Breast epithelium (tissue), 4 donors: Measurements from ENCODE around the gene FAM47E. TPM values are rescaled to one million over a fixed set of nuclear protein-coding genes. Genes with fewer than 3 reads are reported as not detected.
A peak's percentile ranks its signal among the peaks of the same experiment; 100 is the strongest.
"Not testable (repeated sequence)": the region's sequence is repeated elsewhere in the genome, so short reads cannot be mapped to it uniquely, and the experiment has no call there.

Source experiments
- DNase-seq, 2 donors: peaks; one replicate each; pipeline ENCODE4 v3.0.0-alpha.2; 2019; ENCODE audit warnings: low spot score in 2 of 2
- H3K27ac ChIP-seq, 2 donors: fragments of 200-600 bp; sonication (generic) in 1 of 2; one replicate each; pipeline ENCODE4 v1.5.1; 2016 to 2019; ENCODE audit warnings: mild to moderate bottlenecking in 1 of 2
- H3K27me3 ChIP-seq, 2 donors: fragments of 200-600 bp; sonication (generic) in 1 of 2; one replicate each; pipeline versions ENCODE4 v1.5.1 to v1.6.0; 2017 to 2019; ENCODE audit warnings: control low read depth in 1 of 2, mild to moderate bottlenecking in 1 of 2
- H3K36me3 ChIP-seq: fragments of 200-600 bp; one replicate; pipeline ENCODE4 v1.5.1; 2019
- H3K4me1 ChIP-seq, 2 donors: fragments of 200-600 bp; sonication (generic); one replicate each; pipeline ENCODE4 v1.5.1; 2016 to 2019; ENCODE audit warnings: control low read depth in 1 of 2
- H3K4me3 ChIP-seq, 3 donors: fragments of 200-600 bp; sonication (generic); 1 replicate in 2 of 3; 2 replicates in 1 of 3; pipeline ENCODE4 v1.5.1; 2016 to 2019; ENCODE audit warnings: mild to moderate bottlenecking in 3 of 3, moderate library complexity in 2 of 3
- H3K9me3 ChIP-seq, 2 donors: fragments of 200-600 bp; sonication (generic) in 1 of 2; one replicate each; pipeline ENCODE4 v1.5.1; 2016 to 2019; ENCODE audit warnings: control low read depth in 1 of 2
- CTCF ChIP-seq, 3 donors: fragments of 450-650 bp; IDR thresholded peaks; one replicate each; pipeline ENCODE4 v1.5.1; 2016 to 2017; ENCODE audit warnings: antibody characterized with exemption in 3 of 3, mild to moderate bottlenecking in 3 of 3, moderate library complexity in 3 of 3
- POLR2A ChIP-seq: fragments of 450-650 bp; IDR thresholded peaks from one replicate; pipeline ENCODE4 v1.6.1; 2016; ENCODE audit warnings: antibody characterized with exemption, mild to moderate bottlenecking, moderate library complexity
- POLR2AphosphoS5 ChIP-seq, 3 donors: sonication (generic); formaldehyde crosslinking; IDR thresholded peaks; one replicate each; pipeline ENCODE4 v1.6.1; 2017; ENCODE audit warnings: antibody characterized with exemption in 3 of 3
- intact Hi-C: fragments of 100-400 bp; cut with DNase I; formaldehyde crosslinking; loops from one replicate; pipeline ENCODE4 v1.15.1; 2023; ENCODE audit warnings: low total_unique reads
- total RNA-seq, 3 donors: library from RNA; depleted of rRNA; stranded (reverse); fragments of >200 nt; gene quantifications; one replicate each; pipeline ENCODE4 v1.1.0, GENCODE V29; 2016

The FAM47E gene
- total RNA-seq, 3 donors from 2014 or later, result 6.1 to 17.9 (median 9.5) TPM

DNA sequence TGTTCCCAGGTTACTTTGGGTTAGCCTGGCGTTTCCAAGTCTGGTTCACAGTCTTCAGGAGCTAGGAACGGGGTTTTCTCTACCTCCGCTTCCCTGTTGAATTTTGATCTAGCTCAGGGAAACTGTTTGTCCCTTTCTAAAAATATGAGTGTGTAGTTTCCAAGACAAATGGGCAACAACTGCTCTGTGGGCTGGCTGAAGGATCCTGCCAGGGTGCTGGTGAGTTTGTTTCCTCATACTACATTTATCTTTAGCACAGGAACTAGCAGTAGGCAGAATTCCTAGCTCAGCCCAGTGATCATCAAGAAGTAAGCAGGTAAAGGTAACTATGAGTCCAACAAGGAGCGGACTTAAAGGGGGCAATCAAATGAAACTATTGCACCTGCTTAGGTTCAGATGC lies 13.3 kb upstream of the FAM47E start:
- intact Hi-C loops, result no loop called here
- Histone ChIP-seq H3K4me1 (no peaks in the 10 kb centered on the region), H3K27ac (peak overlapping the region; percentile 64 to 71), H3K36me3 (no peaks in the 10 kb centered on the region), H3K4me3 (no peak overlapping the region), H3K27me3 (no peaks in the 10 kb centered on the region), H3K9me3 (peaks cover 0 to 14% of the 10 kb centered on the region in 2 donors)
- TF ChIP-seq POLR2A (no peak), POLR2AphosphoS5 (IDR thresholded peaks at IDR 0.05) (no peak), CTCF (IDR thresholded peaks at IDR 0.05) (no peak)
- DNase-seq, result no peak

DNA sequence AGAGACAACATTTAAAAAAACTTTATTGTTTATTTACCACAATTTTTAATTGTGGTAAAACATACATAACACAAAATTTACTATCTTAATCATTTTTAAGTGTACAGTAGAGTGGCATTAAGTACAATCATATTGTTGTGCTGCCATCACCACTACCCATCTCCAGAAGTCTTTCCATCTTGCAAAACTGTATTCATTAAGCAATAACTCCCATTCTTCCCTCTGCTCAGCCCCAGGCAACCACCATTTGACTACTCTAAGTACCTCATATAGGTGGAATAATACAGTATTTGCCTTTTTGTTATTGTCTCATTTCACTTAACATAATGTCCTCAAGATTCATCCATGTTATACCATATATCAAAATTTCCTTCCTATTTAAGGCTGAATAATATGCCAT lies 12.8 kb upstream of the FAM47E start:
- Histone ChIP-seq H3K27me3 (no peaks in the 10 kb centered on the region), H3K27ac (peak overlapping the region in 1 of 2 donors; percentile 71), H3K9me3 (peaks cover 0 to 14% of the 10 kb centered on the region in 2 donors), H3K36me3 (no peaks in the 10 kb centered on the region), H3K4me1 (no peaks in the 10 kb centered on the region), H3K4me3 (no peak overlapping the region)
- intact Hi-C loops, result no loop called here
- no peak for DNase-seq
- TF ChIP-seq POLR2A, result no peak
- no peak for TF ChIP-seq CTCF (IDR thresholded peaks at IDR 0.05)
- no peak for TF ChIP-seq POLR2AphosphoS5 (IDR thresholded peaks at IDR 0.05)

DNA sequence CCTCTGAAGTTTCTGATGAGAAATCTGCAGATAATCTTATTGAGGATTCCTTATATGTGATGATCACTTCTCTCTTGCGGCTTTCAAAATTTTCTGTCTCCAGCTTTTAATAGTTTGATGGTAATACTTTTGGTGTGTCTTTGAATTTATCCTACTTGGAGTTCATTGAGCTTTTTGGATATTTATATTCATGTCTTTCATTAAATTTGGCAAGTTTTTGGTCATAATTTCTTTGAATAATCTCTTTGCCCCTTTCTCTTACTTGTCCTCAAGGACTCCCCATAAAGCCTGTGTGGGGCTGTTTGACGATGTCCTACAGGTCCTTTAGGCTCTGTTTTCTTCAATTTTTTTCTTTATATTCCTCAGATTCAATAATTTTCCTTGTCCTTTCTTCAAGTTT lies 11.3 kb upstream of the FAM47E start:
- no peak overlapping the region for H3K27ac ChIP-seq
- no peaks in the 10 kb centered on the region for H3K36me3 ChIP-seq
- H3K4me1 ChIP-seq, result no peaks in the 10 kb centered on the region
- no peak for TF ChIP-seq POLR2AphosphoS5 (IDR thresholded peaks at IDR 0.05)
- TF ChIP-seq CTCF (IDR thresholded peaks at IDR 0.05), result no peak
- TF ChIP-seq POLR2A, result no peak
- peaks cover 0 to 14% of the 10 kb centered on the region in 2 donors for H3K9me3 ChIP-seq
- H3K4me3 ChIP-seq, result no peak overlapping the region
- no peaks in the 10 kb centered on the region for H3K27me3 ChIP-seq
- intact Hi-C loops, result no loop called here
- no peak for DNase-seq

GRCh38 chr4:76243877-76244276 lies 7.6 kb upstream of the FAM47E start:
- DNase-seq, H3K4me3 ChIP-seq, H3K36me3 ChIP-seq, intact Hi-C loops, H3K27me3 ChIP-seq, H3K4me1 ChIP-seq, H3K27ac ChIP-seq: not testable (repeated sequence)
- H3K9me3 ChIP-seq, result peaks cover 0 to 14% of the 10 kb centered on the region in 2 donors

GRCh38 chr4:76246025-76246424 lies 5.5 kb upstream of the FAM47E start:
- DNase-seq, result no peak
- H3K4me3 ChIP-seq, result no peak overlapping the region
- H3K4me1 ChIP-seq, result no peaks in the 10 kb centered on the region
- H3K36me3 ChIP-seq, result no peaks in the 10 kb centered on the region
- H3K27me3 ChIP-seq, result no peaks in the 10 kb centered on the region
- intact Hi-C loops, result no loop called here
- TF ChIP-seq CTCF (IDR thresholded peaks at IDR 0.05), result no peak
- TF ChIP-seq POLR2AphosphoS5 (IDR thresholded peaks at IDR 0.05), result no peak
- TF ChIP-seq POLR2A, result no peak
- no peak overlapping the region for H3K27ac ChIP-seq
- H3K9me3 ChIP-seq, result peaks cover 0 to under 1% of the 10 kb centered on the region in 2 donors

DNA sequence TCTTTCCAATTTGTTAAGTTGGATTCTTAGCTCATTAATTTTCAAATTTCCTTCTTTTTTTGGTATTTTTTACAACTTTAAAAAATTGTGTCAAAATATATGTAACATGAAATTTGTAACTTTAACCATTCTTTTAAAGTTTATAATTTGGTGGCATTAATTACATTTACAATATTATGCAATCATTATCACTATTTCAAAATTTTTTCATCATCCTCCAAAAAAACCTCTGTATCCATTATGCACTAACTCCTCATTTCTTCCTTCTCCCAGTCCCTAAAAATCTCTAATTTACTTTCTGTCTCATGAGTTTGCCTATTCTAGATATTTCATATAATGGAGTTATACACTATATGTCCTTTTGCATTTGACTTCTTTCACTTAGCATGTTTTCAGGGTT lies 4.7 kb upstream of the FAM47E start:
- Histone ChIP-seq H3K27me3 (no peaks in the 10 kb centered on the region), H3K27ac (no peak overlapping the region), H3K36me3 (no peaks in the 10 kb centered on the region), H3K9me3 (no peaks in the 10 kb centered on the region), H3K4me3 (no peak overlapping the region), H3K4me1 (no peaks in the 10 kb centered on the region)
- TF ChIP-seq CTCF (IDR thresholded peaks at IDR 0.05) (no peak), POLR2AphosphoS5 (IDR thresholded peaks at IDR 0.05) (no peak), POLR2A (no peak)
- no peak for DNase-seq
- intact Hi-C loops, result no loop called here
